Immature natural killer cell (primary cell): ENCODE measurements around the gene ANKRD33. TPM values are rescaled to one million over a fixed set of nuclear protein-coding genes. Genes with fewer than 3 reads are reported as not detected.

Experiments
- DNase-seq, 3 donors: peaks; one replicate each; pipeline ENCODE4 v3.0.0; 2022; ENCODE audit warnings: mixed read lengths in 1 of 3
- H3K27ac Mint-ChIP-seq, 6 donors: one replicate each; pipeline ENCODE4 v1.8.0; 2020; ENCODE audit warnings: mixed read lengths in 6 of 6, mild to moderate bottlenecking in 5 of 6, inconsistent platforms in 4 of 6, moderate library complexity in 3 of 6
- H3K27me3 Mint-ChIP-seq, 3 donors: one replicate each; pipeline ENCODE4 v1.8.0; 2020 to 2021; ENCODE audit warnings: low read depth in 3 of 3, mild to moderate bottlenecking in 3 of 3, mixed read lengths in 3 of 3, moderate library complexity in 3 of 3, inconsistent platforms in 1 of 3
- H3K36me3 Mint-ChIP-seq, 3 donors: one replicate each; pipeline ENCODE4 v1.8.0; 2020; ENCODE audit warnings: mixed read lengths in 3 of 3, inconsistent platforms in 2 of 3, mild to moderate bottlenecking in 2 of 3
- H3K4me1 Mint-ChIP-seq, 2 donors: one replicate each; pipeline ENCODE4 v1.8.0; 2020; ENCODE audit warnings: inconsistent platforms in 2 of 2, mild to moderate bottlenecking in 2 of 2, mixed read lengths in 2 of 2, moderate library complexity in 1 of 2
- H3K4me3 Mint-ChIP-seq, 5 donors: one replicate each; pipeline ENCODE4 v1.8.0; 2020; ENCODE audit warnings: mild to moderate bottlenecking in 5 of 5, mixed read lengths in 5 of 5, inconsistent platforms in 3 of 5, moderate library complexity in 3 of 5
- H3K9me3 Mint-ChIP-seq, 6 donors: one replicate each; pipeline ENCODE4 v1.8.0; 2020; ENCODE audit warnings: mild to moderate bottlenecking in 6 of 6, mixed read lengths in 6 of 6, inconsistent platforms in 4 of 6, moderate library complexity in 3 of 6
- polyA plus RNA-seq, 3 donors: library from polyadenylated mRNA; unstranded; fragments of 300-500 nt; fragmentation: Illumina TruSeq; gene quantifications; one replicate each; pipeline ENCODE4 v1.2.3, GENCODE V29; 2021

ANKRD33 gene
- polyA plus RNA-seq, result not detected

- peak in 1 of 3 donors; percentile 12 for DNase-seq
- Mint-ChIP-seq H3K27me3 (peaks cover 1 to 6% (median 2%) of the 10 kb centered on the region in 3 donors), H3K9me3 (no peaks in the 10 kb centered on the region), H3K27ac (peak within 1 kb of the TSS in 2 of 6 donors; percentile 72 to 77), H3K36me3 (no peaks in the 10 kb centered on the region), H3K4me3 (no peak within 1 kb of the TSS), H3K4me1 (peaks cover 7 to 14% of the 10 kb centered on the region in 2 donors)
These were observed at the start of gene ANKRD33 for GRCh38 chr12:51887476-51888315. Gene ANKRD33, plus strand, starts transcription at chr12:51888103. Its CDS starts 84 bp downstream, at chr12:51888187.

- peaks cover 0 to 1% of the 10 kb centered on the region in 2 donors for H3K4me1 Mint-ChIP-seq
- peaks cover 3 to 24% (median 10%) of the 10 kb centered on the region in 3 donors for H3K27me3 Mint-ChIP-seq
These were observed 49.1 kb upstream of the ANKRD33 start for GRCh38 chr12:51838762-51839161.

GRCh38 chr12:51839310-51839947, 48.5 kb upstream of the ANKRD33 start:
- Mint-ChIP-seq H3K36me3 (no peaks in the 10 kb centered on the region), H3K4me1 (no peaks in the 10 kb centered on the region), H3K27ac (no peak overlapping the region), H3K27me3 (peaks cover 3 to 23% (median 8%) of the 10 kb centered on the region in 3 donors), H3K9me3 (no peaks in the 10 kb centered on the region), H3K4me3 (no peak overlapping the region)
- no peak for DNase-seq

More at GRCh38 chr12:51838762-51839161, 49.1 kb upstream of the ANKRD33 start:
- Mint-ChIP-seq H3K36me3 (no peaks in the 10 kb centered on the region), H3K4me3 (no peak overlapping the region), H3K9me3 (no peaks in the 10 kb centered on the region), H3K27ac (no peak overlapping the region)
- DNase-seq, result no peak

DNA sequence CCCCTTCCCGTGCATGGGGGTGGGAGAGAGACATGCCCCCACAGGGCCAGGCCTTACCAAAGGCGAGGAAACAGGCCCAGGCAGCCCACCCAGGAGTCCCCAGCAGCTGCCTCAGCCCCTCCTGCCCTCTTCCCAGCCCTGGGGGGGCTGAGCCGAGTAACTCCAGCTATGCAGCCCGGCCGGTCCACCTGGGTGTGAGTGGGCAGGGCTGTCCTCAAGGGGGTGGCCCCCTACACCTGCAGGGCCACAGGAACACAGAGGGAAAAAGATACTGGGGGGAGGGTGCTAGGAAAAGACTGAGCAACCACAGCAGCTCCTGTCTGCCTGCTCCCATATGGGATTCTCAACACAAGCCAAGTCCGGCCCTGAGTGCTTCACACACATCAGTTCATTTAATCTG, 46.9 kb upstream of the ANKRD33 start:
- Mint-ChIP-seq H3K9me3 (no peaks in the 10 kb centered on the region), H3K4me1 (peaks cover 1 to 2% of the 10 kb centered on the region in 2 donors), H3K36me3 (no peaks in the 10 kb centered on the region), H3K27me3 (peaks cover 6 to 30% (median 9%) of the 10 kb centered on the region in 3 donors), H3K27ac (no peak overlapping the region), H3K4me3 (no peak overlapping the region)
- DNase-seq, result no peak

GRCh38 chr12:51841727-51842126, 46.2 kb upstream of the ANKRD33 start:
- Mint-ChIP-seq H3K4me1 (peaks cover 5 to 9% of the 10 kb centered on the region in 2 donors), H3K4me3 (no peak overlapping the region), H3K36me3 (no peaks in the 10 kb centered on the region), H3K27ac (no peak overlapping the region), H3K9me3 (no peaks in the 10 kb centered on the region), H3K27me3 (peaks cover 11 to 36% (median 12%) of the 10 kb centered on the region in 3 donors)
- DNase-seq, result no peak

- peaks cover 7 to 32% (median 12%) of the 10 kb centered on the region in 3 donors for H3K27me3 Mint-ChIP-seq
- H3K4me3 Mint-ChIP-seq, result no peak overlapping the region
- H3K27ac Mint-ChIP-seq, result peak overlapping the region in 1 of 6 donors; percentile 8
- no peaks in the 10 kb centered on the region for H3K9me3 Mint-ChIP-seq
- H3K4me1 Mint-ChIP-seq, result peaks cover 8 to 12% of the 10 kb centered on the region in 2 donors
- DNase-seq, result no peak
- H3K36me3 Mint-ChIP-seq, result no peaks in the 10 kb centered on the region
These were observed 43.0 kb upstream of the ANKRD33 start for GRCh38 chr12:51844854-51845253.

DNA sequence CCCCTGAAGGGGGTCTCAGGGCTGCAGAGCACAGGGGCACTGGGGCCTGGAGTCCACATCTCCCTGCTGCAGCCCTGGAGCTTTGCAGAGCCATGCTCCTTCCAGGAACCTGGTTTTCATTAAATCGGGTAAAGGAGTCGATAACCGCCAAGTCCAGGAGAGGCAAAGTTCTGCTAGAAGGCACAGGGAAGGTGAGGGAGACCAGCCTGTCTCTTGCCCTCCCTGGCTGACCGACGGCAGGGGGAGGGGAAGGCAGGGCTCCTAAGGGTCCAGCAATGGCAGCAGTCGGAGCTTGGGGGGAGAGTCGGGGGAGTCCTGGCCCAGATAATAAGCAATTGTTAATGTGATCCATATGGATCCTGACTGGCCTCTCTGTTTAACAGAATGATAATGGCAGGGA, 42.4 kb upstream of the ANKRD33 start:
- H3K27me3 Mint-ChIP-seq, result peaks cover 7 to 28% (median 12%) of the 10 kb centered on the region in 3 donors
- H3K4me3 Mint-ChIP-seq, result peak overlapping the region in 3 of 5 donors; percentile 21 to 79 (median 52)
- H3K27ac Mint-ChIP-seq, result no peak overlapping the region
- H3K4me1 Mint-ChIP-seq, result peaks cover 8 to 12% of the 10 kb centered on the region in 2 donors
- H3K9me3 Mint-ChIP-seq, result no peaks in the 10 kb centered on the region
- no peaks in the 10 kb centered on the region for H3K36me3 Mint-ChIP-seq
- no peak for DNase-seq

DNA sequence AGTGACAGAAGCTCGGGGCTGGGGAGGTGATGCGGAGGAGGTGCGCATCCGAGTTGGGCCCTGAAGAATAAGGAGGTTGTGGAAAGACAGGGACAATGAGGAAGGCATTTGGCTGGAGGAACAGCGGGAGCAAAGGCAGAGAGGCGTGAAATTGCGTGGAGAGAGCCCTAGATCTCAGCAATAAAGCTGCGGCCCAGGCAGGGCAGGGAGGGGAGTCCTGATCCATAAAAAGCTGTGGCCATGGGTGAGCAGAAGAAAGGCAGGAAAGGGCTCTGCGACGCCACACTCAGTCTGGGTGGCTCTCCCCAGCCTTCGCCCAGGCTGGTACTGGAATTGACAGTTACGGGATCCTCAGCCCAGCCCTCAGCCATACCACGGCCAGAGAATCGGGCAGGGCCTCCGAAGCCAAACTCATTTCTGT, 41.6 kb upstream of the ANKRD33 start:
- Mint-ChIP-seq H3K4me1 (peaks cover 8 to 12% of the 10 kb centered on the region in 2 donors), H3K27ac (no peak overlapping the region), H3K36me3 (no peaks in the 10 kb centered on the region), H3K9me3 (no peaks in the 10 kb centered on the region), H3K27me3 (peaks cover 7 to 28% (median 12%) of the 10 kb centered on the region in 3 donors), H3K4me3 (peak overlapping the region; percentile 65 to 82 (median 79))
- DNase-seq, result no peak

- H3K4me1 Mint-ChIP-seq, result peaks cover 8 to 12% of the 10 kb centered on the region in 2 donors
- H3K27ac Mint-ChIP-seq, result no peak overlapping the region
- DNase-seq, result peak; percentile 46 to 50 (median 48)
- peak overlapping the region; percentile 79 to 92 (median 84) for H3K4me3 Mint-ChIP-seq
- H3K36me3 Mint-ChIP-seq, result no peaks in the 10 kb centered on the region
- H3K27me3 Mint-ChIP-seq, result peaks cover 7 to 28% (median 12%) of the 10 kb centered on the region in 3 donors
- no peaks in the 10 kb centered on the region for H3K9me3 Mint-ChIP-seq
These were observed 40.8 kb upstream of the ANKRD33 start for GRCh38 chr12:51846911-51847642.

DNA sequence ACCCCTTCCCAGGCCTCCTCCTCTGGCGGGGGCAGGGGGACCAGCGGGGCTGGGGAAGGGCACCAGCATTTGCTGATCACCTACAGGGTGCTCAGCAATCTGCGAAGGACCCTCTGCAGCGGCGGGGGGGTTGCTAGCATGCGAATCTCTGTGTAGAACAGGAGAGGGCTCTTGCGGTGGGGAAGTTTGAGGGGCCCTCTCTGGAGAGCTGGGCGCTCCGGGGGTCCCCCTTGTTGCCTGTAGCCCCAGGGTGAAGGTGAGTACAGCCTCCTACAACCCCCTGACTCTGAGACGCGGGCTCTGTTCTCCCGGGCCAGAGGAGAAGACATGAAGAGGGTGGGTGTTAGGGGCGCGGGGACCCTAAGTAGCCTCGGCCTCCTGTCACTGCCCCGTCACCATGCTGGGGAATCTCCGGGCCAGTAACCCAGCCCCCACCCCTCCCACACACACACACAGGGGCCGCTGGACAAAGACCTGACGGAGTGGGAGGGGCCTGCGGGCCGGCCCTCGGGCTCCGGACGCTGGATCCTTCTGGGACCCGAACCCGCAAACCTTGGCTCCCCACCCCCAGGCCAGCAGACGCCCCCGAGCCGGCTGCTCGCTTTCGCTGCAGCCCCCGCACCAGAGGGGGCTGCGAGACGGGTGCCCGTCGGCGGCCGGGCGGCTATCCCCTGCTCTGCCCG, 40.1 kb upstream of the ANKRD33 start:
- Mint-ChIP-seq H3K27me3 (peaks cover 9 to 31% (median 12%) of the 10 kb centered on the region in 3 donors), H3K4me3 (peak overlapping the region; percentile 12 to 62 (median 53)), H3K9me3 (no peaks in the 10 kb centered on the region), H3K4me1 (peaks cover 8 to 12% of the 10 kb centered on the region in 2 donors), H3K27ac (no peak overlapping the region), H3K36me3 (no peaks in the 10 kb centered on the region)
- DNase-seq, result no peak

- H3K4me3 Mint-ChIP-seq, result peak within 1 kb of the TSS; percentile 12 to 62 (median 53)
- H3K27me3 Mint-ChIP-seq, result peaks cover 9 to 33% (median 9%) of the 10 kb centered on the region in 3 donors
- no peak within 1 kb of the TSS for H3K27ac Mint-ChIP-seq
- DNase-seq, result no peak
- H3K4me1 Mint-ChIP-seq, result peaks cover 8 to 12% of the 10 kb centered on the region in 2 donors
- no peaks in the 10 kb centered on the region for H3K9me3 Mint-ChIP-seq
- H3K36me3 Mint-ChIP-seq, result no peaks in the 10 kb centered on the region
These were observed 39.6 kb upstream of the ANKRD33 start, which contains the start of gene FIGNL2 for GRCh38 chr12:51848326-51848727. Gene FIGNL2, minus strand, starts transcription at chr12:51848718. Its CDS starts 26,305 bp downstream, at chr12:51822413.

GRCh38 chr12:51848841-51849735, 38.8 kb upstream of the ANKRD33 start:
- no peaks in the 10 kb centered on the region for H3K9me3 Mint-ChIP-seq
- peak overlapping the region in 1 of 5 donors; percentile 57 for H3K4me3 Mint-ChIP-seq
- no peaks in the 10 kb centered on the region for H3K36me3 Mint-ChIP-seq
- peaks cover 8 to 12% of the 10 kb centered on the region in 2 donors for H3K4me1 Mint-ChIP-seq
- no peak for DNase-seq
- H3K27ac Mint-ChIP-seq, result no peak overlapping the region
- H3K27me3 Mint-ChIP-seq, result peaks cover 9 to 32% (median 9%) of the 10 kb centered on the region in 3 donors
